Right lobe of liver (tissue), 4 donors: ENCODE measurements around the gene F12.

Source experiments
- POLR2A ChIP-seq: fragments of 450-650 bp; IDR thresholded peaks from one replicate; pipeline ENCODE4 v1.6.1; 2017; ENCODE audit warnings: antibody characterized with exemption, mild to moderate bottlenecking
- TF ChIP-seq, protein P1 (sequence below), 4 donors: fragments of 200-600 bp in 3 of 4; fragments of 450-650 bp in 1 of 4; IDR thresholded peaks; one replicate each; pipeline versions ENCODE4 v1.5.1 to v1.8.0; 2016 to 2022; ENCODE audit warnings: antibody characterized with exemption in 4 of 4, mild to moderate bottlenecking in 2 of 4
- donor health status: DM: no; HTN: no; CAD: no.
- donor health status: DM: no; HTN: no; CAD: no.
- donor health status: DM: no; HTN: yes; CAD: no.

- TF ChIP-seq, protein P1, sequence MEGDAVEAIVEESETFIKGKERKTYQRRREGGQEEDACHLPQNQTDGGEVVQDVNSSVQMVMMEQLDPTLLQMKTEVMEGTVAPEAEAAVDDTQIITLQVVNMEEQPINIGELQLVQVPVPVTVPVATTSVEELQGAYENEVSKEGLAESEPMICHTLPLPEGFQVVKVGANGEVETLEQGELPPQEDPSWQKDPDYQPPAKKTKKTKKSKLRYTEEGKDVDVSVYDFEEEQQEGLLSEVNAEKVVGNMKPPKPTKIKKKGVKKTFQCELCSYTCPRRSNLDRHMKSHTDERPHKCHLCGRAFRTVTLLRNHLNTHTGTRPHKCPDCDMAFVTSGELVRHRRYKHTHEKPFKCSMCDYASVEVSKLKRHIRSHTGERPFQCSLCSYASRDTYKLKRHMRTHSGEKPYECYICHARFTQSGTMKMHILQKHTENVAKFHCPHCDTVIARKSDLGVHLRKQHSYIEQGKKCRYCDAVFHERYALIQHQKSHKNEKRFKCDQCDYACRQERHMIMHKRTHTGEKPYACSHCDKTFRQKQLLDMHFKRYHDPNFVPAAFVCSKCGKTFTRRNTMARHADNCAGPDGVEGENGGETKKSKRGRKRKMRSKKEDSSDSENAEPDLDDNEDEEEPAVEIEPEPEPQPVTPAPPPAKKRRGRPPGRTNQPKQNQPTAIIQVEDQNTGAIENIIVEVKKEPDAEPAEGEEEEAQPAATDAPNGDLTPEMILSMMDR (IDR thresholded peaks at IDR 0.05), result no peak
- no peak for TF ChIP-seq POLR2A
Measured at GRCh38 chr5:177377851-177378776, 31.2 kb downstream of the F12 start.
